PC-9 (cell line): Measurements from ENCODE around the gene SCLY.

Source experiments
- CTCF ChIP-seq: fragments of 200-600 bp; sonication (generic); conservative IDR thresholded peaks from 2 replicates; pipeline ENCODE4 v1.6.1; 2017; ENCODE audit warnings: mixed run types, antibody characterized with exemption, mild to moderate bottlenecking, moderate library complexity
- EZH2 ChIP-seq: fragments of 200-600 bp; sonication (generic); IDR thresholded peaks from 2 replicates; pipeline ENCODE4 v1.8.0; 2017; ENCODE audit warnings: antibody characterized with exemption, low read depth

DNA sequence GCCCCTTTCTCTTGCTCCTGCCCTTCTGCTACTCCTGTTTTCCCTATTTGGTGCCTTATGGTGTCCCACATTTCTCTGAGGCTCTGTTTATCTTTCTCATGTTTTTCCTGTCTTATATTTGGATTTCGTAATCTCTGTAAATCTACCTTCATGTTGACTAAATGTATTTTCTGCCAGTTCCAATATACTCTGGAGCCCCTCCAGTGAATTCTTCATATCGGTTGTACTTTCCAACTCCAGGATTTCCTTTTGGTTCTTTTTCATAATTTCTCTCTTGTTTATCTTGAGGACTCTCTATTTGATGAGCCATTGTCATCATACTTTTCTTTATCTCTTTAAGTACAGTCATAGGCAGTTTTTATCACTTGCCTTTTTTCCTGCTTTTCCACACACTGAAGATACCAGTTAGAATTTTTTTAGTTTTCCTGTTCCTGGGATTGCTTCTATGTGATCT lies 19.1 kb downstream of the SCLY start:
- TF ChIP-seq CTCF (no peak), EZH2 (no peak)
